Fibroblast of lung (primary cell): ENCODE results near the gene IGFBP5.

Source experiments
- EZH2 ChIP-seq: IDR thresholded peaks from 2 replicates; pipeline ENCODE4 v1.5.1; 2012; ENCODE audit warnings: low read length, control low read depth, mild to moderate bottlenecking; ENCODE audit errors: missing control alignments
- TF ChIP-seq, protein P1 (sequence below), 2 donors: IDR thresholded peaks in 1 of 2; conservative IDR thresholded peaks in 1 of 2; 1 replicate in 1 of 2; 2 replicates in 1 of 2; pipeline ENCODE4 v1.5.1; 2011 to 2012; ENCODE audit warnings: low read length in 2 of 2, control low read depth in 1 of 2, inconsistent platforms in 1 of 2, low read depth in 1 of 2, mild to moderate bottlenecking in 1 of 2

DNA sequence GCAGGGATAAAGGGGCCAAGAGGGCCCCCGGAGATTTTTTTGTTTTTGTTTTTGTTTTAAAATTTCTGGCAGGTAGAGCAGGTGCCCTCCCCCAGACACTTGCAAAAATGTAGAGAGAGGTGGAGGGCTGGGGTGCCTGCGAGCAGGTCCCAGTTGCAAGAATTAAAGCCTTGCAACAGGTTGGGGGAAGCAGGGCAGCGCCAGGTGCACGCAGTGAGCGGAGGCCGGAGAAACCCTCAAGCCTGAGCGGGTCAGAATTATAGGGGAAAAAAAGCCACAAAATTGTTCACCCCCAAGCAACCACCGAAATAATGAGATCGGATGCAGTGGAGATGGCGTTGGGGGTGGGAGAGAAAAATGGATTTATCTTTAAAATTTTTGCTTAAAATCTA, 527 bp downstream of the IGFBP5 start:
- TF ChIP-seq, protein P1, sequence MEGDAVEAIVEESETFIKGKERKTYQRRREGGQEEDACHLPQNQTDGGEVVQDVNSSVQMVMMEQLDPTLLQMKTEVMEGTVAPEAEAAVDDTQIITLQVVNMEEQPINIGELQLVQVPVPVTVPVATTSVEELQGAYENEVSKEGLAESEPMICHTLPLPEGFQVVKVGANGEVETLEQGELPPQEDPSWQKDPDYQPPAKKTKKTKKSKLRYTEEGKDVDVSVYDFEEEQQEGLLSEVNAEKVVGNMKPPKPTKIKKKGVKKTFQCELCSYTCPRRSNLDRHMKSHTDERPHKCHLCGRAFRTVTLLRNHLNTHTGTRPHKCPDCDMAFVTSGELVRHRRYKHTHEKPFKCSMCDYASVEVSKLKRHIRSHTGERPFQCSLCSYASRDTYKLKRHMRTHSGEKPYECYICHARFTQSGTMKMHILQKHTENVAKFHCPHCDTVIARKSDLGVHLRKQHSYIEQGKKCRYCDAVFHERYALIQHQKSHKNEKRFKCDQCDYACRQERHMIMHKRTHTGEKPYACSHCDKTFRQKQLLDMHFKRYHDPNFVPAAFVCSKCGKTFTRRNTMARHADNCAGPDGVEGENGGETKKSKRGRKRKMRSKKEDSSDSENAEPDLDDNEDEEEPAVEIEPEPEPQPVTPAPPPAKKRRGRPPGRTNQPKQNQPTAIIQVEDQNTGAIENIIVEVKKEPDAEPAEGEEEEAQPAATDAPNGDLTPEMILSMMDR (conservative IDR thresholded peaks at IDR 0.05 in 1 of 2, IDR thresholded peaks at IDR 0.05 in 1 of 2; ENCODE audit: low read depth in 1 of 2, low read length in 2 of 2), result no peak
- TF ChIP-seq EZH2, result no peak
